Ascending aorta (tissue), 2 donors: ENCODE measurements around the gene SEC14L6. TPM values are rescaled to one million over a fixed set of nuclear protein-coding genes. Genes with fewer than 3 reads are reported as not detected.

Source experiments
- DNase-seq, 2 donors: peaks; one replicate each; pipeline ENCODE4 v3.0.0-alpha.2; 2019; ENCODE audit warnings: low spot score in 2 of 2
- H3K27ac ChIP-seq, 2 donors: fragments of 200-600 bp; sonication (generic); one replicate each; pipeline ENCODE4 v1.5.1; 2016 to 2017; ENCODE audit warnings: mild to moderate bottlenecking in 1 of 2
- H3K27me3 ChIP-seq: fragments of 200-600 bp; sonication (generic); one replicate; pipeline ENCODE4 v1.5.1; 2017
- H3K36me3 ChIP-seq, 2 donors: fragments of 200-600 bp; sonication (generic); one replicate each; pipeline ENCODE4 v1.5.1; 2016
- H3K4me1 ChIP-seq, 2 donors: fragments of 200-600 bp; sonication (generic); one replicate each; pipeline ENCODE4 v1.5.1; 2016 to 2017; ENCODE audit warnings: mild to moderate bottlenecking in 1 of 2
- H3K4me3 ChIP-seq, 2 donors: fragments of 200-600 bp; sonication (generic); one replicate each; pipeline ENCODE4 v1.5.1; 2016 to 2017; ENCODE audit warnings: mild to moderate bottlenecking in 1 of 2
- H3K9me3 ChIP-seq, 2 donors: fragments of 200-600 bp; sonication (generic); one replicate each; pipeline ENCODE4 v1.5.1; 2016
- intact Hi-C: fragments of 100-400 bp; cut with DNase I; formaldehyde crosslinking; loops from one replicate; pipeline ENCODE4 v1.15.1; 2023
- total RNA-seq: library from RNA; depleted of rRNA; stranded (reverse); fragments of >200 nt; gene quantifications from one replicate; pipeline ENCODE4 v1.1.0, GENCODE V29; 2016
- TF ChIP-seq, protein P1 (sequence below), 3 experiments: fragments of 200-600 bp in 2 of 3; fragments of 450-650 bp in 1 of 3; sonication (generic) in 2 of 3; IDR thresholded peaks; one replicate each; pipeline ENCODE4 v1.5.1; 2016 to 2019; ENCODE audit warnings: antibody characterized with exemption in 3 of 3, mild to moderate bottlenecking in 1 of 3, moderate library complexity in 1 of 3

SEC14L6 gene
- total RNA-seq, 1 donor from 2014 or later = not detected

DNA sequence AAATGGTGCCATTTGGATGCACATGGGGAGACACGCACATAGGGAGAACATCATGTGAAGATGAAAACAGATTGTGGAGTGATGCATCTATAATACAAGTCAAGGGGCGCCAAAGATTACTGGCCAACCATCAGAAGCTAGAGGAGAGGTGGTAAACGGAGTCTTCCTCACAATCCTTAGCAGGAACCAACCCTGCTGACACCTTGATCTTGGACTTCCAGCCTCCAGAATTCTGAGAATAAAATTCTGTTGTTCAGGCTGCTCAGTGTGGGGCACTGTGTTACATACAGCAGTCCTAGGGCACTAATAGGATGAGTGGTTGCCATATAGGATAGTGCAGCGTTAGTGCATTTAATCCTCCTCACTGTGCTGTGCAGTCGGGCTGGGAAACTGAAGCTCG, 33.1 kb downstream of the SEC14L6 start:
- intact Hi-C loops = no loop called here
- Histone ChIP-seq H3K27me3 (no peaks in the 10 kb centered on the region), H3K4me1 (no peaks in the 10 kb centered on the region), H3K27ac (no peak overlapping the region), H3K9me3 (no peaks in the 10 kb centered on the region), H3K36me3 (no peaks in the 10 kb centered on the region), H3K4me3 (no peak overlapping the region)
- TF ChIP-seq, protein P1, sequence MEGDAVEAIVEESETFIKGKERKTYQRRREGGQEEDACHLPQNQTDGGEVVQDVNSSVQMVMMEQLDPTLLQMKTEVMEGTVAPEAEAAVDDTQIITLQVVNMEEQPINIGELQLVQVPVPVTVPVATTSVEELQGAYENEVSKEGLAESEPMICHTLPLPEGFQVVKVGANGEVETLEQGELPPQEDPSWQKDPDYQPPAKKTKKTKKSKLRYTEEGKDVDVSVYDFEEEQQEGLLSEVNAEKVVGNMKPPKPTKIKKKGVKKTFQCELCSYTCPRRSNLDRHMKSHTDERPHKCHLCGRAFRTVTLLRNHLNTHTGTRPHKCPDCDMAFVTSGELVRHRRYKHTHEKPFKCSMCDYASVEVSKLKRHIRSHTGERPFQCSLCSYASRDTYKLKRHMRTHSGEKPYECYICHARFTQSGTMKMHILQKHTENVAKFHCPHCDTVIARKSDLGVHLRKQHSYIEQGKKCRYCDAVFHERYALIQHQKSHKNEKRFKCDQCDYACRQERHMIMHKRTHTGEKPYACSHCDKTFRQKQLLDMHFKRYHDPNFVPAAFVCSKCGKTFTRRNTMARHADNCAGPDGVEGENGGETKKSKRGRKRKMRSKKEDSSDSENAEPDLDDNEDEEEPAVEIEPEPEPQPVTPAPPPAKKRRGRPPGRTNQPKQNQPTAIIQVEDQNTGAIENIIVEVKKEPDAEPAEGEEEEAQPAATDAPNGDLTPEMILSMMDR (IDR thresholded peaks at IDR 0.05) = no peak
- DNase-seq = no peak

DNA sequence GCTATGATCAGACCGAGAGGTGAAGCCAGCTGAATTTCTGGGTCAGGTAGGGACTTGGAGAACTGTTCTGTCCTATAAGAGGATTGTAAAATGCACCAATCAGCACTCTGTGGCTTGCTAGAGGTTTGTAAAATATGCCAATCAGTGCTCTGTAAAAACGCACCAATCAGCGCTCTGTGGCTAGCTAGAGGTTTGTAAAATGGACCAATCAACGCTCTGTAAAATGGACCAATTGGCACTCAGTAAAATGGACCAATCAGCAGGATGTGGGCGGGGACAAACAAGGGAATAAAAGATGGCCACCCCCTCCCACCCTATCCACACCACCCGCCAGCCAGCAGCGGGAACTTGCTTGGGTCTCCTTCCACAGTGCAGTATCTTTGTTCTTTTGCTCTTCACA, 34.6 kb downstream of the SEC14L6 start:
- Histone ChIP-seq H3K9me3 (no peaks in the 10 kb centered on the region), H3K36me3 (no peaks in the 10 kb centered on the region), H3K4me1 (no peaks in the 10 kb centered on the region), H3K27me3 (no peaks in the 10 kb centered on the region), H3K4me3 (no peak overlapping the region), H3K27ac (no peak overlapping the region)
- DNase-seq = no peak
- intact Hi-C loops = no loop called here
- TF ChIP-seq, protein P1 (IDR thresholded peaks at IDR 0.05) = no peak

DNA sequence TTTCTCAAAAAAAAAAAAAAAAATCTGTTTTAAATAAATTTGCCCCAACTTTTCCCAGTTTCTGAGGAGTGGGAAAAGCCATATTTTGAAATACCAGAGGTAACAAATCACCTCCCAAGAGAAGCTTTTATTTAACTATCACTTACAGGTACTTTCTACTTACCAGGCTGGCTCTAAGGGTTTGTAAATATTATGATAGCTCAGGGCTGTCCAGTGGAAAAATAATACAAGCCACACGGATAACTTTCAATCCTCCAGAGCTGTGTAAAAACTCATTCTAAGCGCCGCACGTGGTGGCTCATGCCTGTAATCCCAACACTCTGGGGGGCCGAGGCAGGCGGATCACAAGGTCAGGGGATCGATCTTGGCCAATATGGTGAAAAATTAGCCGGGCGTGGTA, 35.4 kb downstream of the SEC14L6 start:
- TF ChIP-seq, protein P1 (IDR thresholded peaks at IDR 0.05) = no peak
- Histone ChIP-seq H3K9me3 (no peaks in the 10 kb centered on the region), H3K4me3 (no peak overlapping the region), H3K36me3 (no peaks in the 10 kb centered on the region), H3K27ac (no peak overlapping the region), H3K4me1 (no peaks in the 10 kb centered on the region), H3K27me3 (no peaks in the 10 kb centered on the region)
- intact Hi-C loops = no loop called here
- no peak for DNase-seq

DNA sequence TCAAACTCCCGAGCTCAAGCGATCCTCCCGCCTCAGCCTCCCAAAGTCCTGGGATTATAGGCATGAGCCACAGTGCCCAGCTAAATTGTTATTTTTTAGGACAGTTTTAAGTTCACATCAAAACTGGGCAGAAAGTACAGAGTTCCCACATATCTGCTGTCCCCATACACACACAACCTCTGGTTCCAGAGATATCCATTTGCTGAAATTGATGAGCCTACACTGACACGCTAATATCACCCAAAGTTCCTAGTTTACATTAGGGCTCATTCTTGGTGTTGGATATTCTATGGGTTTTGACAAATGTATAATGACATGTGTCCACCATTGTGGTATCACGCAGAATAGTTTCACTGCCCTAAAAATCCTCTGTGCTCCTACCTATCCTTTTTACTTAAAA, 38.3 kb downstream of the SEC14L6 start:
- intact Hi-C loops = no loop called here
- H3K36me3 ChIP-seq = no peaks in the 10 kb centered on the region
- no peaks in the 10 kb centered on the region for H3K9me3 ChIP-seq
- H3K4me1 ChIP-seq = no peaks in the 10 kb centered on the region
- H3K27me3 ChIP-seq = no peaks in the 10 kb centered on the region
- H3K4me3 ChIP-seq = no peak overlapping the region
- TF ChIP-seq, protein P1 (IDR thresholded peaks at IDR 0.05) = no peak
- DNase-seq = no peak
- no peak overlapping the region for H3K27ac ChIP-seq

DNA sequence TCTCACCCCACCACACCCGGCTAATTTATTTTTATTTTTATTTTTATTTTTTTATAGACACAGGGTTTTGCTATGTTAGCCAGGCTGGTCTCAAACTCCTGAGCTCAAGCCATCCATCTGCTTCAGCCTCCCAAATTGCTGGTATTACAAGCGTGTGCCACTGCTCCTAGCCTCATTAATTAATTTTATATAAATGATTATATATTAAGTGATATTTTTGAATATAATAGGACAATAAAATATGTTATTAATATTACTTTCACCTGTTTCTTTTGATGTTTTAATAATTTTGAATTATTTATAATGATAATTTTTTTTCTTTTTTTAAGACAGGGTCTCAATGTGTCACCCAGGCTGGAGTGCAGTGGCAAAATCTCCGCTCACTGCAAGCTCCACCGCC, 38.9 kb downstream of the SEC14L6 start:
- H3K27ac ChIP-seq = no peak overlapping the region
- no peaks in the 10 kb centered on the region for H3K4me1 ChIP-seq
- no peaks in the 10 kb centered on the region for H3K9me3 ChIP-seq
- no peaks in the 10 kb centered on the region for H3K27me3 ChIP-seq
- TF ChIP-seq, protein P1 (IDR thresholded peaks at IDR 0.05) = no peak
- DNase-seq = no peak
- no peaks in the 10 kb centered on the region for H3K36me3 ChIP-seq
- intact Hi-C loops = no loop called here
- no peak overlapping the region for H3K4me3 ChIP-seq

DNA sequence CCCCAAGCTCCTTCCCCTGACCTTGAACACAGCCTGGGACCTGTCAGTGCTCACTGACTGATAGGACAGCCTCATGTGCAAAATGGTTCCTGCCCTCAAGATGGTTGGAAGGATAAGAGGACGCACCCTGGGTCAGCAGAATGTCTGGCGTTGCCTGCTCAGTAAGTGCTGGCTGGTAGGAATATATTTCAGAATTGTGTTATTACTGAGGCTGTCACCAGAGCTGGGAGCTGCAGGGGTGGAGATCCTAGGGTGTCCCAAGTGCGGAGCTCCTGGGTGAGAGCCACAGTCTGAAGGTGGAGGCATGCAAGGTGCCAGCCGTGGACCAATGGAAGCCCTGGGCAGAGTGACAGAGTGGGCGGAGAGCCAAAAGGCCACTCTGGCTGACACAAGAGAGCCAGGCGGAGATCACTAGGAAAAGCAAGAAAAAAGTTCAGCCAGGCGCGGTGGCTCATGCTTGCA, 40.0 kb downstream of the SEC14L6 start:
- no peak overlapping the region for H3K4me3 ChIP-seq
- H3K27ac ChIP-seq = no peak overlapping the region
- TF ChIP-seq, protein P1 (IDR thresholded peaks at IDR 0.05) = no peak
- H3K9me3 ChIP-seq = no peaks in the 10 kb centered on the region
- no peak for DNase-seq
- H3K27me3 ChIP-seq = no peaks in the 10 kb centered on the region
- intact Hi-C loops = no loop called here
- no peaks in the 10 kb centered on the region for H3K36me3 ChIP-seq
- no peaks in the 10 kb centered on the region for H3K4me1 ChIP-seq
